ENCODE data around the gene NDFIP2. TPM values are rescaled to one million over a fixed set of nuclear protein-coding genes. Genes with fewer than 3 reads are reported as not detected.

NDFIP2 gene
- polyA plus RNA-seq, 1 of the 3 experiments (the other 2 are of a cell fraction): 21.4 TPM

- ChIA-PET CTCF (no interaction called here), POLR2A (no interaction called here)
- DNase-seq: no peak
- Histone ChIP-seq H3K4me2 (no peak overlapping the region), H3K9me2 (no peaks in the 10 kb centered on the region), H3K36me3 (replicated peaks in 1 of 2; ENCODE audit: control insufficient read depth in 1 of 2, insufficient read depth in 2 of 2, low read length in 1 of 2) (peaks cover 0 to 5% of the 10 kb centered on the region in 2 experiments), H3K79me2 (ENCODE audit: insufficient read depth) (peaks cover 23% of the 10 kb centered on the region), H2AFZ (ENCODE audit: low read depth) (no peak overlapping the region), H3K4me1 (ENCODE audit: control insufficient read depth in 1 of 2, insufficient read depth in 2 of 2, low read depth in 1 of 2, low read length in 1 of 2) (no peaks in the 10 kb centered on the region; a peak in 1 of 4 replicates), H4K20me1 (ENCODE audit: insufficient read depth) (no peaks in the 10 kb centered on the region; the same call in 1 of the 2 replicates), H3K4me3 (ENCODE audit: low read depth in 2 of 2, low read length in 1 of 2) (no peak overlapping the region), H3F3A (replicated peaks; ENCODE audit: insufficient read depth) (no peaks in the 10 kb centered on the region), H3K9ac (no peak overlapping the region), H3K27me3 (ENCODE audit: insufficient read depth) (no peaks in the 10 kb centered on the region), H3K27ac (ENCODE audit: low read depth in 2 of 2, low read length in 1 of 2) (no peak overlapping the region), H3K9me3 (no peaks in the 10 kb centered on the region)
- TF ChIP-seq MEF2A (IDR thresholded peaks at IDR 0.05; ENCODE audit: borderline replicate concordance, low read depth) (no peak), RXRA (IDR thresholded peaks at IDR 0.05; ENCODE audit: borderline replicate concordance, low read depth) (no peak), GATA2 (CRISPR knock-in tag; IDR thresholded peaks at IDR 0.05) (no peak)
- TF ChIP-seq, protein P1, sequence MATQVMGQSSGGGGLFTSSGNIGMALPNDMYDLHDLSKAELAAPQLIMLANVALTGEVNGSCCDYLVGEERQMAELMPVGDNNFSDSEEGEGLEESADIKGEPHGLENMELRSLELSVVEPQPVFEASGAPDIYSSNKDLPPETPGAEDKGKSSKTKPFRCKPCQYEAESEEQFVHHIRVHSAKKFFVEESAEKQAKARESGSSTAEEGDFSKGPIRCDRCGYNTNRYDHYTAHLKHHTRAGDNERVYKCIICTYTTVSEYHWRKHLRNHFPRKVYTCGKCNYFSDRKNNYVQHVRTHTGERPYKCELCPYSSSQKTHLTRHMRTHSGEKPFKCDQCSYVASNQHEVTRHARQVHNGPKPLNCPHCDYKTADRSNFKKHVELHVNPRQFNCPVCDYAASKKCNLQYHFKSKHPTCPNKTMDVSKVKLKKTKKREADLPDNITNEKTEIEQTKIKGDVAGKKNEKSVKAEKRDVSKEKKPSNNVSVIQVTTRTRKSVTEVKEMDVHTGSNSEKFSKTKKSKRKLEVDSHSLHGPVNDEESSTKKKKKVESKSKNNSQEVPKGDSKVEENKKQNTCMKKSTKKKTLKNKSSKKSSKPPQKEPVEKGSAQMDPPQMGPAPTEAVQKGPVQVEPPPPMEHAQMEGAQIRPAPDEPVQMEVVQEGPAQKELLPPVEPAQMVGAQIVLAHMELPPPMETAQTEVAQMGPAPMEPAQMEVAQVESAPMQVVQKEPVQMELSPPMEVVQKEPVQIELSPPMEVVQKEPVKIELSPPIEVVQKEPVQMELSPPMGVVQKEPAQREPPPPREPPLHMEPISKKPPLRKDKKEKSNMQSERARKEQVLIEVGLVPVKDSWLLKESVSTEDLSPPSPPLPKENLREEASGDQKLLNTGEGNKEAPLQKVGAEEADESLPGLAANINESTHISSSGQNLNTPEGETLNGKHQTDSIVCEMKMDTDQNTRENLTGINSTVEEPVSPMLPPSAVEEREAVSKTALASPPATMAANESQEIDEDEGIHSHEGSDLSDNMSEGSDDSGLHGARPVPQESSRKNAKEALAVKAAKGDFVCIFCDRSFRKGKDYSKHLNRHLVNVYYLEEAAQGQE (IDR thresholded peaks at IDR 0.05; ENCODE audit: low read depth, low read length): no peak
- 95% methylated on average over 6 of the region's 6 CpGs for WGBS (ENCODE audit: low lambda C conversion rate)
Measured at GRCh38 chr13:79508224-79508961, 27.4 kb downstream of the NDFIP2 start.

DNA sequence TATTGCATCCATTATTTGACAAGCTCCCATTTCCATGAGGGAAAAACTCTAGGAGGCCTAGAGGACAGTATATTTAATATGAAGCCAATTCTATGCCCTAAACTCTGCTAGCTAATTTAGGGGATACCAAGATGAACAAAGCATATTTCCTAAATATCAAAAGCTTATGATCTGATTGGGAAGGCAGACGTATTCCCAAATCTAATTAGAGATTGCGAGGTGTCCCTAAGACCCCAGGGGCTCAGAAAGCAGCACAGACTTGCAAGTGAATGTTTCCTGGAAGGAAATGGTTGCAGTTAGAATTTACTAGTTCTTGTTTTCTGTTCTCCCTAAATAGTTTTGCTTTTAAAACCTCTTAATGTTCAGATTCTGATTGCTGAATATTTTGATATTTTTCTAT is 30.7 kb downstream of the NDFIP2 start:
- Histone ChIP-seq H3K9me3 (no peaks in the 10 kb centered on the region), H3K4me1 (ENCODE audit: control insufficient read depth in 1 of 2, insufficient read depth in 2 of 2, low read depth in 1 of 2, low read length in 1 of 2) (no peaks in the 10 kb centered on the region), H3K4me3 (ENCODE audit: low read depth in 2 of 2, low read length in 1 of 2) (no peak overlapping the region), H3K9ac (no peak overlapping the region), H3F3A (replicated peaks; ENCODE audit: insufficient read depth) (peaks cover 2% of the 10 kb centered on the region), H3K9me2 (no peaks in the 10 kb centered on the region), H3K36me3 (replicated peaks in 1 of 2; ENCODE audit: control insufficient read depth in 1 of 2, insufficient read depth in 2 of 2, low read length in 1 of 2) (no peaks in the 10 kb centered on the region), H3K27me3 (ENCODE audit: insufficient read depth) (no peaks in the 10 kb centered on the region), H2AFZ (ENCODE audit: low read depth) (no peak overlapping the region), H4K20me1 (ENCODE audit: insufficient read depth) (no peaks in the 10 kb centered on the region), H3K27ac (ENCODE audit: low read depth in 2 of 2, low read length in 1 of 2) (no peak overlapping the region), H3K4me2 (no peak overlapping the region), H3K79me2 (ENCODE audit: insufficient read depth) (peaks cover 5% of the 10 kb centered on the region; the same call in 1 of the 2 replicates)
- ChIA-PET CTCF (interaction anchor here (1.0 to 1.7 kb wide), 3 partner anchors 24 to 88 kb away, joined by 3 to 4 read pairs (median 3); no protein-coding TSS in a partner anchor), POLR2A (no interaction called here)
- WGBS (ENCODE audit: low lambda C conversion rate): 95% methylated on average over 2 of the region's 2 CpGs
- DNase-seq: no peak
- TF ChIP-seq RAD21 (IDR thresholded peaks at IDR 0.05; ENCODE audit: low read length): no peak
- no peak for TF ChIP-seq MEF2A (IDR thresholded peaks at IDR 0.05; ENCODE audit: borderline replicate concordance, low read depth)
- no peak for TF ChIP-seq SMC3 (IDR thresholded peaks at IDR 0.05; ENCODE audit: low read depth, low read length)
- no peak for TF ChIP-seq FOSL2 (IDR thresholded peaks at IDR 0.05; ENCODE audit: borderline replicate concordance, low read depth)
- TF ChIP-seq EP300 (IDR thresholded peaks at IDR 0.05; ENCODE audit: borderline replicate concordance in 1 of 2, low read depth in 1 of 2, low read length in 1 of 2): no peak
- TF ChIP-seq RCOR1 (IDR thresholded peaks at IDR 0.05; ENCODE audit: low read length): no peak
- no peak for TF ChIP-seq CTCF (IDR thresholded peaks at IDR 0.05)
- TF ChIP-seq, protein P2, sequence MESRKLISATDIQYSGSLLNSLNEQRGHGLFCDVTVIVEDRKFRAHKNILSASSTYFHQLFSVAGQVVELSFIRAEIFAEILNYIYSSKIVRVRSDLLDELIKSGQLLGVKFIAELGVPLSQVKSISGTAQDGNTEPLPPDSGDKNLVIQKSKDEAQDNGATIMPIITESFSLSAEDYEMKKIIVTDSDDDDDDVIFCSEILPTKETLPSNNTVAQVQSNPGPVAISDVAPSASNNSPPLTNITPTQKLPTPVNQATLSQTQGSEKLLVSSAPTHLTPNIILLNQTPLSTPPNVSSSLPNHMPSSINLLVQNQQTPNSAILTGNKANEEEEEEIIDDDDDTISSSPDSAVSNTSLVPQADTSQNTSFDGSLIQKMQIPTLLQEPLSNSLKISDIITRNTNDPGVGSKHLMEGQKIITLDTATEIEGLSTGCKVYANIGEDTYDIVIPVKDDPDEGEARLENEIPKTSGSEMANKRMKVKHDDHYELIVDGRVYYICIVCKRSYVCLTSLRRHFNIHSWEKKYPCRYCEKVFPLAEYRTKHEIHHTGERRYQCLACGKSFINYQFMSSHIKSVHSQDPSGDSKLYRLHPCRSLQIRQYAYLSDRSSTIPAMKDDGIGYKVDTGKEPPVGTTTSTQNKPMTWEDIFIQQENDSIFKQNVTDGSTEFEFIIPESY (IDR thresholded peaks at IDR 0.05; ENCODE audit: borderline replicate concordance, low read depth): no peak
- TF ChIP-seq, protein P3, sequence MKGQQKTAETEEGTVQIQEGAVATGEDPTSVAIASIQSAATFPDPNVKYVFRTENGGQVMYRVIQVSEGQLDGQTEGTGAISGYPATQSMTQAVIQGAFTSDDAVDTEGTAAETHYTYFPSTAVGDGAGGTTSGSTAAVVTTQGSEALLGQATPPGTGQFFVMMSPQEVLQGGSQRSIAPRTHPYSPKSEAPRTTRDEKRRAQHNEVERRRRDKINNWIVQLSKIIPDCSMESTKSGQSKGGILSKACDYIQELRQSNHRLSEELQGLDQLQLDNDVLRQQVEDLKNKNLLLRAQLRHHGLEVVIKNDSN (IDR thresholded peaks at IDR 0.05; ENCODE audit: borderline replicate concordance, low read depth): no peak
- TF ChIP-seq, protein P4, sequence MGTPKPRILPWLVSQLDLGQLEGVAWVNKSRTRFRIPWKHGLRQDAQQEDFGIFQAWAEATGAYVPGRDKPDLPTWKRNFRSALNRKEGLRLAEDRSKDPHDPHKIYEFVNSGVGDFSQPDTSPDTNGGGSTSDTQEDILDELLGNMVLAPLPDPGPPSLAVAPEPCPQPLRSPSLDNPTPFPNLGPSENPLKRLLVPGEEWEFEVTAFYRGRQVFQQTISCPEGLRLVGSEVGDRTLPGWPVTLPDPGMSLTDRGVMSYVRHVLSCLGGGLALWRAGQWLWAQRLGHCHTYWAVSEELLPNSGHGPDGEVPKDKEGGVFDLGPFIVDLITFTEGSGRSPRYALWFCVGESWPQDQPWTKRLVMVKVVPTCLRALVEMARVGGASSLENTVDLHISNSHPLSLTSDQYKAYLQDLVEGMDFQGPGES (IDR thresholded peaks at IDR 0.05; ENCODE audit: low read depth, low read length): no peak
